Non-pigmented ciliary epithelial cell (primary cell): Measurements from ENCODE around the gene ERBB4.
A peak's percentile ranks its signal among the peaks of the same experiment; 100 is the strongest.

ENCODE experiments used
- DNase-seq: peaks from one replicate; pipeline ENCODE4 v3.0.0-alpha.2; 2010; ENCODE audit warnings: low read depth

Gene ERBB4

GRCh38 chr2:211404098-211404497 is 1134.5 kb downstream of the ERBB4 start:
- DNase-seq, result no peak

GRCh38 chr2:211401328-211401727 is 1137.3 kb downstream of the ERBB4 start:
- no peak for DNase-seq

- DNase-seq, result no peak
These were observed 1140.8 kb downstream of the ERBB4 start for GRCh38 chr2:211397764-211398163.

GRCh38 chr2:211396815-211397214 is 1141.8 kb downstream of the ERBB4 start:
- DNase-seq, result no peak

GRCh38 chr2:211391189-211391567 is 1147.4 kb downstream of the ERBB4 start:
- no peak for DNase-seq

GRCh38 chr2:211390536-211391188 is 1147.9 kb downstream of the ERBB4 start:
- no peak for DNase-seq

- no peak for DNase-seq
These were observed 1150.9 kb downstream of the ERBB4 start for GRCh38 chr2:211387734-211388133.

- no peak for DNase-seq
These were observed 1158.6 kb downstream of the ERBB4 start for GRCh38 chr2:211380041-211380440.

- DNase-seq, result no peak
These were observed 1162.2 kb downstream of the ERBB4 start for GRCh38 chr2:211376410-211376809.

- DNase-seq, result no peak
These were observed 1165.4 kb downstream of the ERBB4 start for GRCh38 chr2:211373203-211373602.

GRCh38 chr2:211371465-211371864 is 1167.1 kb downstream of the ERBB4 start:
- DNase-seq, result no peak

GRCh38 chr2:211368467-211368866 is 1170.1 kb downstream of the ERBB4 start:
- no peak for DNase-seq

GRCh38 chr2:211367711-211368110 is 1170.9 kb downstream of the ERBB4 start:
- DNase-seq, result peak; percentile 1

GRCh38 chr2:211367293-211367692 is 1171.3 kb downstream of the ERBB4 start:
- DNase-seq, result no peak

- no peak for DNase-seq
These were observed 1173.7 kb downstream of the ERBB4 start for GRCh38 chr2:211364911-211365310.

GRCh38 chr2:211361383-211361782 is 1177.2 kb downstream of the ERBB4 start:
- no peak for DNase-seq

- no peak for DNase-seq
These were observed 1179.3 kb downstream of the ERBB4 start for GRCh38 chr2:211359347-211359746.

GRCh38 chr2:211358504-211358903 is 1180.1 kb downstream of the ERBB4 start:
- DNase-seq, result no peak

GRCh38 chr2:211354481-211354880 is 1184.1 kb downstream of the ERBB4 start:
- no peak for DNase-seq

- no peak for DNase-seq
These were observed 1186.6 kb downstream of the ERBB4 start for GRCh38 chr2:211351987-211352386.

GRCh38 chr2:211349031-211349430 is 1189.6 kb downstream of the ERBB4 start:
- no peak for DNase-seq

- no peak for DNase-seq
These were observed 1191.3 kb downstream of the ERBB4 start for GRCh38 chr2:211347328-211347727.

GRCh38 chr2:211344289-211344688 is 1194.3 kb downstream of the ERBB4 start:
- DNase-seq, result no peak

- DNase-seq, result no peak
These were observed 1205.2 kb downstream of the ERBB4 start for GRCh38 chr2:211333377-211333776.

GRCh38 chr2:211331736-211332135 is 1206.9 kb downstream of the ERBB4 start:
- DNase-seq, result no peak
